ENCODE results near the gene MARCHF3.

The MARCHF3 gene

DNA sequence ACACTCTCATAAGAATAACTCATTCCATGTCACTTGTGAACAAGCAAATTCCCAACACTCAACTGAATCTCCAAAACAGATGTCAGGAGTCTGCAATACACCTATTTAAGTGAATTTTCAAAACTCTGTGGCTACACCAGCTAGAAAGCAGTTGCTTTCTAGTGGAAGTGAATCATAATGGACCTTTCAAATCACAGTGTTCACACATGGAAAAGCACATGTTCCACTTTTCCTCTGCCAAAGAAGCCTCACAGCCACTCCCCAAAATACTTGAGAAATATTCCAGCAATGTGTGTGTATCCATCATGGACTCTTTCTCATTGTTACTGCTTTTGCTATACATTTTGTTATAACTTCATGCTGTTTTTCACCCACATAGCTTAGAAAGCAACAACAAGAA, 17.4 kb downstream of the MARCHF3 start:
- Histone ChIP-seq H3F3A (ENCODE audit: insufficient read depth, low read length) (no peaks in the 10 kb centered on the region), H3K9ac (ENCODE audit: low read length) (no peak overlapping the region), H3K4me3 (ENCODE audit: low read length) (no peak overlapping the region), H3K4me2 (ENCODE audit: low read depth, low read length) (no peak overlapping the region), H3K9me2 (replicated peaks; ENCODE audit: insufficient read depth, low read length) (no peaks in the 10 kb centered on the region), H3K27me3 (replicated peaks; ENCODE audit: insufficient read depth, low read length) (no peaks in the 10 kb centered on the region), H3K4me1 (ENCODE audit: low read length) (peaks cover 10% of the 10 kb centered on the region), H3K79me2 (ENCODE audit: low read length) (peaks cover 38% of the 10 kb centered on the region), H4K20me1 (ENCODE audit: insufficient read depth, low read length) (no peaks in the 10 kb centered on the region), H2AFZ (ENCODE audit: low read length) (no peak overlapping the region), H3K9me3 (replicated peaks; ENCODE audit: insufficient read depth, low read length) (no peaks in the 10 kb centered on the region), H3K27ac (ENCODE audit: low read length) (no peak overlapping the region), H3K36me3 (replicated peaks; ENCODE audit: insufficient read depth, low read length) (no peaks in the 10 kb centered on the region)
- TF ChIP-seq, protein P1, sequence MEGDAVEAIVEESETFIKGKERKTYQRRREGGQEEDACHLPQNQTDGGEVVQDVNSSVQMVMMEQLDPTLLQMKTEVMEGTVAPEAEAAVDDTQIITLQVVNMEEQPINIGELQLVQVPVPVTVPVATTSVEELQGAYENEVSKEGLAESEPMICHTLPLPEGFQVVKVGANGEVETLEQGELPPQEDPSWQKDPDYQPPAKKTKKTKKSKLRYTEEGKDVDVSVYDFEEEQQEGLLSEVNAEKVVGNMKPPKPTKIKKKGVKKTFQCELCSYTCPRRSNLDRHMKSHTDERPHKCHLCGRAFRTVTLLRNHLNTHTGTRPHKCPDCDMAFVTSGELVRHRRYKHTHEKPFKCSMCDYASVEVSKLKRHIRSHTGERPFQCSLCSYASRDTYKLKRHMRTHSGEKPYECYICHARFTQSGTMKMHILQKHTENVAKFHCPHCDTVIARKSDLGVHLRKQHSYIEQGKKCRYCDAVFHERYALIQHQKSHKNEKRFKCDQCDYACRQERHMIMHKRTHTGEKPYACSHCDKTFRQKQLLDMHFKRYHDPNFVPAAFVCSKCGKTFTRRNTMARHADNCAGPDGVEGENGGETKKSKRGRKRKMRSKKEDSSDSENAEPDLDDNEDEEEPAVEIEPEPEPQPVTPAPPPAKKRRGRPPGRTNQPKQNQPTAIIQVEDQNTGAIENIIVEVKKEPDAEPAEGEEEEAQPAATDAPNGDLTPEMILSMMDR (IDR thresholded peaks at IDR 0.05; ENCODE audit: low read length), result no peak
- no peak for TF ChIP-seq EZH2phosphoT487 (IDR thresholded peaks at IDR 0.05; ENCODE audit: low read length)
- TF ChIP-seq EZH2 (optimal IDR thresholded peaks at IDR 0.05; ENCODE audit: low read depth, low read length), result no peak
- no peak for DNase-seq

GRCh38 chr5:127011961-127012644, 18.3 kb downstream of the MARCHF3 start:
- Histone ChIP-seq H3K4me2 (ENCODE audit: low read depth, low read length) (no peak overlapping the region), H3K27me3 (replicated peaks; ENCODE audit: insufficient read depth, low read length) (no peaks in the 10 kb centered on the region), H3F3A (ENCODE audit: insufficient read depth, low read length) (no peaks in the 10 kb centered on the region), H3K36me3 (replicated peaks; ENCODE audit: insufficient read depth, low read length) (no peaks in the 10 kb centered on the region), H3K4me1 (ENCODE audit: low read length) (peaks cover 10% of the 10 kb centered on the region), H3K79me2 (ENCODE audit: low read length) (peaks cover 38% of the 10 kb centered on the region), H3K9me2 (replicated peaks; ENCODE audit: insufficient read depth, low read length) (no peaks in the 10 kb centered on the region), H3K9ac (ENCODE audit: low read length) (no peak overlapping the region), H2AFZ (ENCODE audit: low read length) (no peak overlapping the region), H3K27ac (ENCODE audit: low read length) (no peak overlapping the region), H3K9me3 (replicated peaks; ENCODE audit: insufficient read depth, low read length) (no peaks in the 10 kb centered on the region), H4K20me1 (ENCODE audit: insufficient read depth, low read length) (no peaks in the 10 kb centered on the region), H3K4me3 (ENCODE audit: low read length) (no peak overlapping the region)
- DNase-seq, result peak; percentile 15
- TF ChIP-seq, protein P1 (IDR thresholded peaks at IDR 0.05; ENCODE audit: low read length), result no peak
- TF ChIP-seq EZH2 (optimal IDR thresholded peaks at IDR 0.05; ENCODE audit: low read depth, low read length) (no peak), EZH2phosphoT487 (IDR thresholded peaks at IDR 0.05; ENCODE audit: low read length) (no peak)

DNA sequence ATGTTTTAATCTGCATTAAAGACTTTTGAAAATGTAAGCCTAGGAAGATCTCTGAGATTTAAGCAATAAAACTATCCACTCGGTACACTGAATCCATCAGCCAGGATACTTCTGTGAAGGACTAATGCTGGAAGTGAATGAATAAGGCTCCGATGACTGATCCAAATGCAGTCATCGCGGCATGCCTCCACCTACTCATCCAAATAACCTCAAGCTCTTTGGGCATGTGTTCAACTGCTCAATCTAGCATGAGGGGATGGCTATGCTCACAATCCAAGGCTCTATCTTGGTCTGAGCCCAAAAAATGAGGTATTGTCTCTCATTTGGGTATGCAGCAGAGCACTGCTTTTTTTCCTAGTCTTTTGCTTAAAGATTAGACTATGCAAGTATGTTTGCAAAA, 19.2 kb downstream of the MARCHF3 start:
- DNase-seq, result no peak

More for the DNA sequence above, 19.2 kb downstream of the MARCHF3 start:
- no peak overlapping the region for H3K4me3 ChIP-seq (ENCODE audit: low read length)
- no peaks in the 10 kb centered on the region for H3K27me3 ChIP-seq (replicated peaks; ENCODE audit: insufficient read depth, low read length)
- no peaks in the 10 kb centered on the region for H3K36me3 ChIP-seq (replicated peaks; ENCODE audit: insufficient read depth, low read length)
- no peak overlapping the region for H3K27ac ChIP-seq (ENCODE audit: low read length)
- TF ChIP-seq EZH2phosphoT487 (IDR thresholded peaks at IDR 0.05; ENCODE audit: low read length) (no peak), EZH2 (optimal IDR thresholded peaks at IDR 0.05; ENCODE audit: low read depth, low read length) (no peak)
- TF ChIP-seq, protein P1 (IDR thresholded peaks at IDR 0.05; ENCODE audit: low read length), result no peak
- peaks cover 38% of the 10 kb centered on the region for H3K79me2 ChIP-seq (ENCODE audit: low read length)
- no peaks in the 10 kb centered on the region for H3K9me3 ChIP-seq (replicated peaks; ENCODE audit: insufficient read depth, low read length)
- no peak overlapping the region for H3K4me2 ChIP-seq (ENCODE audit: low read depth, low read length)
- no peaks in the 10 kb centered on the region for H3K9me2 ChIP-seq (replicated peaks; ENCODE audit: insufficient read depth, low read length)
- no peaks in the 10 kb centered on the region for H3F3A ChIP-seq (ENCODE audit: insufficient read depth, low read length)
- no peak overlapping the region for H2AFZ ChIP-seq (ENCODE audit: low read length)
- H3K4me1 ChIP-seq (ENCODE audit: low read length), result peaks cover 10% of the 10 kb centered on the region
- H4K20me1 ChIP-seq (ENCODE audit: insufficient read depth, low read length), result no peaks in the 10 kb centered on the region
- no peak overlapping the region for H3K9ac ChIP-seq (ENCODE audit: low read length)

Measured in MM.1S (cell line).